Smooth muscle cell (in vitro differentiated cells): ENCODE measurements around the gene ESYT1. TPM values are rescaled to one million over a fixed set of nuclear protein-coding genes. Genes with fewer than 3 reads are reported as not detected.
A peak's percentile ranks its signal among the peaks of the same experiment; 100 is the strongest.

Experiments used
- DNase-seq: peaks from one replicate; lab custom pipeline; 2025; ENCODE audit not compliant: unreplicated experiment; lab: John Stamatoyannopoulos, UW
- H2AFZ ChIP-seq: fragments of 200-600 bp; sonication (generic); 2 replicates; pipeline ENCODE4 v1.6.0; 2016; ENCODE audit warnings: antibody characterized with exemption, low read depth, mild to moderate bottlenecking
- H3F3A ChIP-seq: fragments of 200-600 bp; sonication (generic); 2 replicates; pipeline ENCODE4 v1.6.0; 2017; ENCODE audit warnings: antibody characterized with exemption, low read depth
- H3K27ac ChIP-seq: fragments of 200-600 bp; sonication (generic); 2 replicates; pipeline ENCODE4 v1.5.1; 2016; ENCODE audit warnings: low read depth, mild to moderate bottlenecking
- H3K27me3 ChIP-seq: fragments of 200-600 bp; sonication (generic); 2 replicates; pipeline ENCODE4 v1.6.1; 2016; ENCODE audit warnings: low read depth, mild to moderate bottlenecking
- H3K36me3 ChIP-seq: fragments of 200-600 bp; sonication (generic); 2 replicates; pipeline ENCODE4 v1.5.1; 2016; ENCODE audit warnings: low read depth
- H3K4me1 ChIP-seq: fragments of 200-600 bp; sonication (generic); 2 replicates; pipeline ENCODE4 v1.5.1; 2016; ENCODE audit warnings: low read depth
- H3K4me2 ChIP-seq: fragments of 200-600 bp; sonication (generic); 2 replicates; pipeline ENCODE4 v1.6.0; 2016; ENCODE audit warnings: mild to moderate bottlenecking
- H3K4me3 ChIP-seq: fragments of 200-600 bp; sonication (generic); 2 replicates; pipeline ENCODE4 v1.5.1; 2016; ENCODE audit warnings: mild to moderate bottlenecking
- H3K79me2 ChIP-seq: fragments of 200-600 bp; sonication (generic); 2 replicates; pipeline ENCODE4 v1.6.0; 2016; ENCODE audit warnings: low read depth, mild to moderate bottlenecking
- H3K9ac ChIP-seq: fragments of 200-600 bp; sonication (generic); 2 replicates; pipeline ENCODE4 v1.6.0; 2016; ENCODE audit warnings: low read depth
- H3K9me3 ChIP-seq: fragments of 200-600 bp; sonication (generic); replicated peaks from 2 replicates; pipeline ENCODE4 v1.5.1; 2016; ENCODE audit warnings: low read depth
- H4K20me1 ChIP-seq: fragments of 200-600 bp; sonication (generic); 2 replicates; pipeline ENCODE4 v1.6.0; 2016; ENCODE audit warnings: low read depth
- CTCF ChIP-seq: fragments of 200-600 bp; sonication (generic); IDR thresholded peaks from 2 replicates; pipeline ENCODE4 v1.5.1; 2017; ENCODE audit warnings: borderline replicate concordance, mild to moderate bottlenecking, antibody characterized with exemption; ENCODE audit not compliant: insufficient read depth, poor library complexity, severe bottlenecking
- WGBS: methylation state at CpG from one replicate; pipeline ENCODE4 v1.1.7; 2016; ENCODE audit warnings: low lambda C conversion rate; 5-methylcytosine and 5-hydroxymethylcytosine counted together
- polyA plus RNA-seq: library from polyadenylated mRNA; unstranded; fragments of >200 nt; fragmentation: Nextera tagmentation; extraction: Ambion mirVana; gene quantifications from 2 replicates; pipeline ENCODE4 v1.2.1, GENCODE V29; 2016
- total RNA-seq: library from RNA; depleted of rRNA; stranded (reverse); fragments of >200 nt; gene quantifications from 2 replicates; pipeline ENCODE4 v1.2.3, GENCODE V29; 2014

ESYT1 gene
- total and polyA plus RNA-seq, 2 experiments from 2014 or later: 69.5 to 76.0 TPM

DNA sequence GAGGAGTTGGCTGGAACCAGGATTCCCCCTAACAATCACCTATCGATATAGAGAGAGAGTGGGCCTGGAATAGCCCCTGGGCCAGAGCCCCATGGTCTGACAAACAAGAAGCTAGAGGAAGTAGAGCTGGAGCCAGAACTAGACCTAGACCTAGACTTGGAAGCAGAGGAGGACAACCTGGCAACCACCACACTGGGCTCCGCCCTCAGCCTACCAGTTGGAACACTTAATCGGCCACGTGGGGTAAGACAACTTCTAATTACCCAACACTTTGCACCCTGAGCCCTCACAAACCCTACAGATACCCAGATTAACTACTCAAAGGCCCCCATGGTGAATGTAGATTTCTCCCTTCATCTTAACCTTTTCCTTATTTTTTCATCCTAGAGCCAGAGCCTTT lies 28.3 kb upstream of the ESYT1 start:
- Histone ChIP-seq H3K4me1 (peaks cover 7% of the 10 kb centered on the region), H3K9ac (no peak overlapping the region), H3K4me3 (no peak overlapping the region), H2AFZ (no peak overlapping the region), H4K20me1 (no peaks in the 10 kb centered on the region), H3K27ac (no peak overlapping the region), H3K9me3 (no peaks in the 10 kb centered on the region), H3K4me2 (no peak overlapping the region), H3K79me2 (peaks cover 3% of the 10 kb centered on the region), H3K27me3 (peaks cover 5% of the 10 kb centered on the region), H3K36me3 (no peaks in the 10 kb centered on the region), H3F3A (no peaks in the 10 kb centered on the region)
- WGBS: 89% methylated on average over 4 of the region's 4 CpGs
- no peak for DNase-seq
- TF ChIP-seq CTCF: no peak

DNA sequence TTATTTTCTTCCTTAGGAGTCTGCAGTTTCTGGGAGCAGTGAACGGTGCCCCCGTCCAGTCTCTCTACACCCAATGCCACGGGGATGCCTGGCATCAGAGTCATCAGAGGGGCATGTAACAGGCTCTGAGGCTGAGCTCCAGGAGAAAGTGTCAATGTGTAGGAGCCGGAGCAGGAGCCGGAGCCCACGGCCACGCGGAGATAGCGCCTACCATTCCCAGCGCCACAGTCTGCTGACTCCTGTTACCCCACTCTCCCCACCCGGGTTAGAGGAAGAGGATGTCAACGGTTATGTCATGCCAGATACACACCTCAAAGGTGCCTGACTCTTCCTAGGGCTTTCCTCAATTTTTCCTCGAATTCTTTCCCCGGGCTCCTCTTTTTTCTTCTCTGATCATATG lies 27.0 kb upstream of the ESYT1 start:
- Histone ChIP-seq H4K20me1 (peaks cover 9% of the 10 kb centered on the region), H3K4me3 (no peak overlapping the region), H3K4me1 (peaks cover 17% of the 10 kb centered on the region), H3F3A (no peaks in the 10 kb centered on the region), H3K79me2 (peaks cover 16% of the 10 kb centered on the region), H2AFZ (no peak overlapping the region), H3K27ac (no peak overlapping the region), H3K9me3 (no peaks in the 10 kb centered on the region), H3K36me3 (no peaks in the 10 kb centered on the region), H3K4me2 (no peak overlapping the region), H3K27me3 (peaks cover 5% of the 10 kb centered on the region), H3K9ac (no peak overlapping the region)
- TF ChIP-seq CTCF: no peak
- DNase-seq: no peak
- WGBS: 98% methylated on average over 14 of the region's 14 CpGs

- H3F3A ChIP-seq: no peaks in the 10 kb centered on the region
- no peak overlapping the region for H2AFZ ChIP-seq
- no peak overlapping the region for H3K27ac ChIP-seq
- H3K9ac ChIP-seq: no peak overlapping the region
- DNase-seq: no peak
- peaks cover 26% of the 10 kb centered on the region for H3K79me2 ChIP-seq
- WGBS: 84% methylated on average over 1 of the region's 1 CpG
- no peak for TF ChIP-seq CTCF
- H3K4me2 ChIP-seq: no peak overlapping the region
- H3K9me3 ChIP-seq: no peaks in the 10 kb centered on the region
- no peaks in the 10 kb centered on the region for H3K36me3 ChIP-seq
- no peaks in the 10 kb centered on the region for H3K27me3 ChIP-seq
- no peak overlapping the region for H3K4me3 ChIP-seq
- H4K20me1 ChIP-seq: peaks cover 13% of the 10 kb centered on the region
- H3K4me1 ChIP-seq: peaks cover 18% of the 10 kb centered on the region
Measured at GRCh38 chr12:56102683-56103065, 25.4 kb upstream of the ESYT1 start.

- H2AFZ ChIP-seq: peak overlapping the region; percentile 90
- no peak for TF ChIP-seq CTCF
- H3K9me3 ChIP-seq: no peaks in the 10 kb centered on the region
- peaks cover 3% of the 10 kb centered on the region for H3K36me3 ChIP-seq
- H3K4me2 ChIP-seq: peak overlapping the region; percentile 96
- no peak for DNase-seq
- WGBS: 85% methylated on average over 6 of the region's 6 CpGs
- peaks cover 13% of the 10 kb centered on the region for H4K20me1 ChIP-seq
- H3F3A ChIP-seq: no peaks in the 10 kb centered on the region
- H3K27me3 ChIP-seq: no peaks in the 10 kb centered on the region
- peak overlapping the region; percentile 55 for H3K9ac ChIP-seq
- peak overlapping the region; percentile 77 for H3K27ac ChIP-seq
- peaks cover 18% of the 10 kb centered on the region for H3K4me1 ChIP-seq
- peak overlapping the region; percentile 90 for H3K4me3 ChIP-seq
- H3K79me2 ChIP-seq: peaks cover 26% of the 10 kb centered on the region
Measured at GRCh38 chr12:56103066-56103711, 24.9 kb upstream of the ESYT1 start.
